Neural crest cell (in vitro differentiated cells): ENCODE measurements around the gene TIGD7. TPM values are rescaled to one million over a fixed set of nuclear protein-coding genes. Genes with fewer than 3 reads are reported as not detected.
"Not testable (repeated sequence)": the region's sequence is repeated elsewhere in the genome, so short reads cannot be mapped to it uniquely, and the experiment has no call there.

ENCODE experiments used
- DNase-seq: peaks from one replicate; pipeline ENCODE4 v3.0.0; 2021; ENCODE audit warnings: low read depth, mixed read lengths, low spot score
- H3K27ac Mint-ChIP-seq: one replicate; pipeline ENCODE4 v1.8.0; 2021; ENCODE audit warnings: mild to moderate bottlenecking, mixed read lengths; ENCODE audit not compliant: unreplicated experiment
- H3K27me3 Mint-ChIP-seq: 2 replicates; pipeline ENCODE4 v1.8.0; 2021; ENCODE audit warnings: low read depth, mild to moderate bottlenecking, mixed read lengths
- H3K36me3 Mint-ChIP-seq: 2 replicates; pipeline ENCODE4 v1.8.0; 2021; ENCODE audit warnings: low read depth, mild to moderate bottlenecking, mixed read lengths
- H3K4me1 Mint-ChIP-seq: 2 replicates; pipeline ENCODE4 v1.8.0; 2021; ENCODE audit warnings: mixed read lengths
- H3K4me3 Mint-ChIP-seq: one replicate; pipeline ENCODE4 v1.8.0; 2021; ENCODE audit warnings: mild to moderate bottlenecking, mixed read lengths
- H3K9me3 Mint-ChIP-seq: 2 replicates; pipeline ENCODE4 v1.8.0; 2021; ENCODE audit warnings: mixed read lengths
- total RNA-seq: library from RNA; stranded (reverse); gene quantifications from 2 replicates; pipeline ENCODE4 v1.2.1, GENCODE V29; 2021
- TF ChIP-seq, protein P1 (sequence below): fragments of 200-600 bp; sonication (generic); conservative IDR thresholded peaks from 2 replicates; pipeline ENCODE4 v1.5.0; 2021; ENCODE audit warnings: antibody characterized with exemption, mild to moderate bottlenecking

The TIGD7 gene
- total RNA-seq, 1 donor from 2014 or later = 6.6 TPM

DNA sequence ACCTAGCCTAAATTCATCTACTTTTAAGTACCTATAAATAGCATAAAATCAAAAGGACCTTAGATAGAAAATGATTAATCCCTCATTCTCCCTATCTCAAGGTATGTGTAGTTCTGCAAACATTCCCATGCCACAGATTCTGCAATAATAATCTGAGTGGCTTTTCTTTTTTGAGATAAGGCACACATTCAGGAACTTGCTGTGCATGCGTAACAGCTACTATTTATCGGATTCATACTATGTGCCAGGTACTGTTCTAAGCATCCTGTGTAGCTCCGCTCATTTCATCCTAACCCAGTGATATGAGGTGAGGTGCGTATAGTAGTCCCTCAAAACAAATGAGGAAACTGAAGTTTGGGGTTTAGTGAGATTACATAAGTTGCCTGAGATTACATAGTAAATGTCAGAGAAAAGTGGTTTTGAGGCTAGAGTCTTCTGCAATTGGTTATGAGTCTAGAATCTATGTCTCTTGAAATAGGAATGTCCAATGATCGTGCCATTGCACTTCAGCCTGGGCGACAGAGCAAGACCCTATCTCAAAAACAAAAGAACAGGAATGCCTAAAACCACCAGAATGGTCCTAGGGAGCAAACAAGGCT is 23.9 kb downstream of the TIGD7 start:
- peaks cover 30% of the 10 kb centered on the region for H3K27me3 Mint-ChIP-seq

DNA sequence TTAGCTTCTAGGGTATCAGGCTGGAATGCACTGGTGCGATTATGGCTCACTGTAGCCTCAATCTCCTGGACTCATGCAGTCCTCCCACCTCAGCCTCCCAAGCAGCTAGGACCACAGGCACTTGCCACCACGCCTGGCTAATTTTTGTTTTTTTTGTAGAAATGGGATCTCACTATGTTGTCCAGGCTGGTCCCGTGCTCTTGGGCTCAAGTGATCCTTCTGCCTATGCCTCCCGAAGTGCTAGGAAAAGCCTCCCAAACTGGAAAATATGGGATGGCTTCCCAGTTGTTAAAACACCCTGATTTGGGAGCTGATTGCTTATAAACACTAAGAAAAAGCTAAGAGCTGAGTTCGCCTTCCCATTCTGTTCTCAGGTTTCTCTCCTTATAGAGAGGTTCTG is 28.6 kb downstream of the TIGD7 start:
- no peak overlapping the region for H3K27ac Mint-ChIP-seq
- peaks cover 5% of the 10 kb centered on the region for H3K9me3 Mint-ChIP-seq
- peaks cover 44% of the 10 kb centered on the region for H3K27me3 Mint-ChIP-seq
- peaks cover 12% of the 10 kb centered on the region for H3K4me1 Mint-ChIP-seq
- H3K4me3 Mint-ChIP-seq = no peak overlapping the region
- TF ChIP-seq, protein P1, sequence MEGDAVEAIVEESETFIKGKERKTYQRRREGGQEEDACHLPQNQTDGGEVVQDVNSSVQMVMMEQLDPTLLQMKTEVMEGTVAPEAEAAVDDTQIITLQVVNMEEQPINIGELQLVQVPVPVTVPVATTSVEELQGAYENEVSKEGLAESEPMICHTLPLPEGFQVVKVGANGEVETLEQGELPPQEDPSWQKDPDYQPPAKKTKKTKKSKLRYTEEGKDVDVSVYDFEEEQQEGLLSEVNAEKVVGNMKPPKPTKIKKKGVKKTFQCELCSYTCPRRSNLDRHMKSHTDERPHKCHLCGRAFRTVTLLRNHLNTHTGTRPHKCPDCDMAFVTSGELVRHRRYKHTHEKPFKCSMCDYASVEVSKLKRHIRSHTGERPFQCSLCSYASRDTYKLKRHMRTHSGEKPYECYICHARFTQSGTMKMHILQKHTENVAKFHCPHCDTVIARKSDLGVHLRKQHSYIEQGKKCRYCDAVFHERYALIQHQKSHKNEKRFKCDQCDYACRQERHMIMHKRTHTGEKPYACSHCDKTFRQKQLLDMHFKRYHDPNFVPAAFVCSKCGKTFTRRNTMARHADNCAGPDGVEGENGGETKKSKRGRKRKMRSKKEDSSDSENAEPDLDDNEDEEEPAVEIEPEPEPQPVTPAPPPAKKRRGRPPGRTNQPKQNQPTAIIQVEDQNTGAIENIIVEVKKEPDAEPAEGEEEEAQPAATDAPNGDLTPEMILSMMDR = no peak
- no peaks in the 10 kb centered on the region for H3K36me3 Mint-ChIP-seq
- no peak for DNase-seq

More for the DNA sequence above, 23.9 kb downstream of the TIGD7 start:
- Mint-ChIP-seq H3K36me3 (peaks cover 19% of the 10 kb centered on the region), H3K4me3 (peak overlapping the region; percentile 95), H3K9me3 (no peaks in the 10 kb centered on the region), H3K27ac (no peak overlapping the region), H3K4me1 (peaks cover 27% of the 10 kb centered on the region)
- no peak for DNase-seq
- TF ChIP-seq, protein P1 = no peak

DNA sequence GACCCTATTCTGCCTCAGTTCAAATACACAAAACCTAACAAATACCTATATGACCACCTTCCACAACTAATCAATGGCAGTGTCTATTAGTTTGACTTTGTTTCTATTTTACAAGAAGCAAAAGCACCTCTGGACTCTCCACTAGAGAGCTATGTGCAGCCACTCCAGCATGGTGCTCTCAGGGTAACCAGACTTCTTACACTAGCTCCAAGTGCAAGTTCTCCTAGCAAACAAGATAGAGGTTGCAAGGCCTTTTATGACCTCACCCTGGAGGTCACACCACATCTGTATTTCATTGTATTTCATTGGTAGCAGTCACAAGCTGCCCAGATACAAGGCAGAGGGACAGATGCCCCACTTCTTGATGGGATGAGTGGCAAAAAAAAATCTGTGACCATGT is 30.3 kb downstream of the TIGD7 start:
- peaks cover 41% of the 10 kb centered on the region for H3K27me3 Mint-ChIP-seq
- no peaks in the 10 kb centered on the region for H3K36me3 Mint-ChIP-seq
- H3K4me1 Mint-ChIP-seq = peaks cover 12% of the 10 kb centered on the region
- H3K27ac Mint-ChIP-seq = no peak overlapping the region
- TF ChIP-seq, protein P1 = no peak
- H3K4me3 Mint-ChIP-seq = no peak overlapping the region
- H3K9me3 Mint-ChIP-seq = peaks cover 5% of the 10 kb centered on the region
- DNase-seq = no peak

DNA sequence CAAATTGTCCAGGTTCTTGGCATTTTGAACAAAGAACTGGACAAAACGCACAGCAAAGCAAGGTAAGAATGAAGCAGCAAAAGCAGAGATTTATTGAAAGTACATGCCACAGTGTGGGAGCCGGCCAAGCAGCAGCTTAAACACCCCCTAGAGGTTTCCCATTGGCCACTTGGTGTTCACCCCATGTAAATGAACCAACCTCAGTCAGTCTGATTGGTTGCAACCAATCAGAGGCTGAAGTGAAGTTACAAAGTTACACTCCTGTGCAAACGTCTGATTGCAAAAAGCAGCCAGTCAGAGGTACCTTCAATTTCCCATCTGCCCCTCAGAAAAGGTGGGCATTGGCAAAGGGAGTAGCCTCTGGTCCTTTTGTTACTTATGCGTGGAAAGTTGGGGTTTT is 30.7 kb downstream of the TIGD7 start:
- TF ChIP-seq, protein P1 = no peak
- H3K9me3 Mint-ChIP-seq = peaks cover 5% of the 10 kb centered on the region
- H3K27me3 Mint-ChIP-seq = peaks cover 40% of the 10 kb centered on the region
- peak overlapping the region; percentile 15 for H3K4me3 Mint-ChIP-seq
- H3K4me1 Mint-ChIP-seq = peaks cover 12% of the 10 kb centered on the region
- DNase-seq = no peak
- H3K27ac Mint-ChIP-seq = no peak overlapping the region
- no peaks in the 10 kb centered on the region for H3K36me3 Mint-ChIP-seq

DNA sequence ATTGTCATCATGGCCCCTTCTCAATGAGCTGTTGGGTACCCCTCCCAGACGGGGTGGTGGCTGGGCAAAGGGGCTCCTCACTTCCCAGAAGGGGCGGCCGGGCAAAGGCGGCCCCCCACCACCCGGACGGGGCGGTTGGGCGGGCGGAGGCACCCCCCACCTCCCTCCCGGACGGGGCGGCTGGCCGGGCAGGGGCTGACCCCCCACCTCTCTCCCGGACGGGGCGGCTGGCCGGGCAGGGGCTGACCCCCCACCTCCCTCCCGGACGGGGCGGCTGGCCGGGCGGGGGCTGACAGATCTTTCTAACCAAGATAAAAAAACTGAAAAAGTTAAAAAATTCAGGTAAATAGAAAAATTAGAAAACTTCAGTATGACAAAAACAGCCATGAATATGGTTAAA is 33.9 kb downstream of the TIGD7 start:
- Mint-ChIP-seq H3K4me1 (peaks cover 12% of the 10 kb centered on the region), H3K27me3 (peaks cover 16% of the 10 kb centered on the region)
- not testable (repeated sequence) for H3K9me3 Mint-ChIP-seq, H3K36me3 Mint-ChIP-seq, H3K4me3 Mint-ChIP-seq, DNase-seq, H3K27ac Mint-ChIP-seq

DNA sequence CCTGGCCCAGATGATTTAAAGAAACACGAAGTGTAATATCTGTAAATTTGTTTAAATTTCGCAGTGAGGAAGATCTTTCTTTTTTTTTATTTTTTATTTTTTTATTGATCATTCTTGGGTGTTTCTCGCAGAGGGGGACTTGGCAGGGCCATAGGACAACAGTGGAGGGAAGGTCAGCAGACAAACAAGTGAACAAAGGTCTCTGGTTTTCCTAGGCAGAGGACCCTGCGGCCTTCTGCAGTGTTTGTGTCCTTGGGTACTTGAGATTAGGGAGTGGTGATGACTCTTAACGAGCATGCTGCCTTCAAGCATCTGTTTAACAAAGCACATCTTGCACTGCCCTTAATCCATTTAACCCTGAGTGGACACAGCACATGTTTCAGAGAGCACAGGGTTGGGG is 34.5 kb downstream of the TIGD7 start:
- not testable (repeated sequence) for H3K27ac Mint-ChIP-seq, DNase-seq, H3K4me3 Mint-ChIP-seq, H3K36me3 Mint-ChIP-seq, H3K9me3 Mint-ChIP-seq
- H3K27me3 Mint-ChIP-seq = peaks cover 14% of the 10 kb centered on the region
- peaks cover 12% of the 10 kb centered on the region for H3K4me1 Mint-ChIP-seq
